Sigmoid colon (tissue), 7 donors: ENCODE measurements around the gene TSEN34. TPM values are rescaled to one million over a fixed set of nuclear protein-coding genes. Genes with fewer than 3 reads are reported as not detected.
"Not testable (repeated sequence)": the region's sequence is repeated elsewhere in the genome, so short reads cannot be mapped to it uniquely, and the experiment has no call there.

Experiments
- DNase-seq: peaks from one replicate; pipeline ENCODE4 v3.0.0-alpha.2; 2019
- H3K27ac ChIP-seq, 4 donors: fragments of 200-600 bp; sonication (generic); one replicate each; pipeline ENCODE4 v1.5.1; 2016 to 2019; ENCODE audit warnings: mild to moderate bottlenecking in 1 of 4
- H3K27me3 ChIP-seq, 3 donors: fragments of 200-600 bp; sonication (generic); one replicate each; pipeline ENCODE4 v1.5.1; 2019; ENCODE audit warnings: mild to moderate bottlenecking in 1 of 3
- H3K36me3 ChIP-seq, 4 donors: fragments of 200-600 bp; sonication (generic); one replicate each; pipeline ENCODE4 v1.5.1; 2016 to 2019
- H3K4me1 ChIP-seq, 4 donors: fragments of 200-600 bp; sonication (generic); one replicate each; pipeline ENCODE4 v1.5.1; 2017 to 2019
- H3K4me3 ChIP-seq, 4 donors: fragments of 200-600 bp; sonication (generic); one replicate each; pipeline ENCODE4 v1.5.1; 2017 to 2019; ENCODE audit warnings: mild to moderate bottlenecking in 2 of 4, moderate library complexity in 1 of 4
- H3K9me3 ChIP-seq, 4 donors: fragments of 200-600 bp in 3 of 4; sonication (generic) in 3 of 4; one replicate each; pipeline versions ENCODE4 v1.5.1 to v1.6.1; 2013 to 2019
- EP300 ChIP-seq, 4 donors: sonication (generic); formaldehyde crosslinking; IDR thresholded peaks; one replicate each; pipeline ENCODE4 v1.6.1; 2017; ENCODE audit warnings: antibody characterized with exemption in 4 of 4
- POLR2A ChIP-seq, 2 donors: fragments of 450-650 bp; IDR thresholded peaks; one replicate each; pipeline ENCODE4 v1.6.1; 2016; ENCODE audit warnings: antibody characterized with exemption in 2 of 2, mild to moderate bottlenecking in 2 of 2, moderate library complexity in 2 of 2
- POLR2AphosphoS5 ChIP-seq, 4 donors: sonication (generic); formaldehyde crosslinking; IDR thresholded peaks; one replicate each; pipeline ENCODE4 v1.6.1; 2017; ENCODE audit warnings: antibody characterized with exemption in 4 of 4
- WGBS, 2 donors: extraction: QIAGEN DNeasy Blood & Tissue Kit; methylation state at CpG; one replicate each; pipeline ENCODE4 v1.1.7; 2013; 5-methylcytosine and 5-hydroxymethylcytosine counted together
- intact Hi-C: fragments of 100-400 bp; cut with DNase I; formaldehyde crosslinking; loops from one replicate; pipeline ENCODE4 v1.15.1; 2023
- polyA plus RNA-seq, 3 donors: library from polyadenylated mRNA; stranded (reverse); fragments of 200-250 nt; gene quantifications; one replicate each; pipeline ENCODE4 v1.2.3, GENCODE V29; 2013
- total RNA-seq, 4 donors: library from RNA; depleted of rRNA; stranded (reverse); fragments of >200 nt; gene quantifications; one replicate each; pipeline ENCODE4 v1.1.0, GENCODE V29; 2016
- TF ChIP-seq, protein P1 (sequence below), 4 experiments: fragments of 450-650 bp in 3 of 4; fragments of 200-600 bp in 1 of 4; IDR thresholded peaks; one replicate each; pipeline ENCODE4 v1.5.1; 2016 to 2019; ENCODE audit warnings: antibody characterized with exemption in 4 of 4, mild to moderate bottlenecking in 3 of 4, moderate library complexity in 2 of 4
- donor health status: healthy with polysubstance abuse.
- donor health status: Bipolar disorder and iron deficiency.
- donor health status: healthy.

TSEN34 gene
- total and polyA plus RNA-seq, 7 donors = 41.5 to 80.9 (median 52.5) TPM

- no peak for DNase-seq
- no peak overlapping the region for H3K27ac ChIP-seq
- TF ChIP-seq POLR2AphosphoS5 (IDR thresholded peaks at IDR 0.05) = no peak
- TF ChIP-seq POLR2A (IDR thresholded peaks at IDR 0.05) = no peak
- TF ChIP-seq, protein P1, sequence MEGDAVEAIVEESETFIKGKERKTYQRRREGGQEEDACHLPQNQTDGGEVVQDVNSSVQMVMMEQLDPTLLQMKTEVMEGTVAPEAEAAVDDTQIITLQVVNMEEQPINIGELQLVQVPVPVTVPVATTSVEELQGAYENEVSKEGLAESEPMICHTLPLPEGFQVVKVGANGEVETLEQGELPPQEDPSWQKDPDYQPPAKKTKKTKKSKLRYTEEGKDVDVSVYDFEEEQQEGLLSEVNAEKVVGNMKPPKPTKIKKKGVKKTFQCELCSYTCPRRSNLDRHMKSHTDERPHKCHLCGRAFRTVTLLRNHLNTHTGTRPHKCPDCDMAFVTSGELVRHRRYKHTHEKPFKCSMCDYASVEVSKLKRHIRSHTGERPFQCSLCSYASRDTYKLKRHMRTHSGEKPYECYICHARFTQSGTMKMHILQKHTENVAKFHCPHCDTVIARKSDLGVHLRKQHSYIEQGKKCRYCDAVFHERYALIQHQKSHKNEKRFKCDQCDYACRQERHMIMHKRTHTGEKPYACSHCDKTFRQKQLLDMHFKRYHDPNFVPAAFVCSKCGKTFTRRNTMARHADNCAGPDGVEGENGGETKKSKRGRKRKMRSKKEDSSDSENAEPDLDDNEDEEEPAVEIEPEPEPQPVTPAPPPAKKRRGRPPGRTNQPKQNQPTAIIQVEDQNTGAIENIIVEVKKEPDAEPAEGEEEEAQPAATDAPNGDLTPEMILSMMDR (IDR thresholded peaks at IDR 0.05) = no peak
- H3K9me3 ChIP-seq = no peaks in the 10 kb centered on the region
- H3K36me3 ChIP-seq = no peaks in the 10 kb centered on the region
- H3K27me3 ChIP-seq = peaks cover 0 to 1% (median 0%) of the 10 kb centered on the region in 3 donors
- H3K4me1 ChIP-seq = no peaks in the 10 kb centered on the region
- H3K4me3 ChIP-seq = no peak overlapping the region
- WGBS, 2 donors = 84 to 93% methylated on average over 9 of the region's 9 CpGs
- intact Hi-C loops = no loop called here
Observed at GRCh38 chr19:54216869-54217268, 25.8 kb downstream of the TSEN34 start.

- H3K4me3 ChIP-seq, H3K9me3 ChIP-seq, H3K27ac ChIP-seq, H3K4me1 ChIP-seq, H3K27me3 ChIP-seq, intact Hi-C loops, H3K36me3 ChIP-seq: not testable (repeated sequence)
- DNase-seq = peak; percentile 13
- 71 to 83% methylated on average over 17 of the region's 20 CpGs for WGBS, 2 donors
Observed at GRCh38 chr19:54217517-54218247, 26.6 kb downstream of the TSEN34 start.

- Histone ChIP-seq H3K27me3 (peaks cover 0 to 14% (median 6%) of the 10 kb centered on the region in 3 donors), H3K4me1 (no peaks in the 10 kb centered on the region)
Observed at GRCh38 chr19:54218259-54218658, 27.2 kb downstream of the TSEN34 start.

DNA sequence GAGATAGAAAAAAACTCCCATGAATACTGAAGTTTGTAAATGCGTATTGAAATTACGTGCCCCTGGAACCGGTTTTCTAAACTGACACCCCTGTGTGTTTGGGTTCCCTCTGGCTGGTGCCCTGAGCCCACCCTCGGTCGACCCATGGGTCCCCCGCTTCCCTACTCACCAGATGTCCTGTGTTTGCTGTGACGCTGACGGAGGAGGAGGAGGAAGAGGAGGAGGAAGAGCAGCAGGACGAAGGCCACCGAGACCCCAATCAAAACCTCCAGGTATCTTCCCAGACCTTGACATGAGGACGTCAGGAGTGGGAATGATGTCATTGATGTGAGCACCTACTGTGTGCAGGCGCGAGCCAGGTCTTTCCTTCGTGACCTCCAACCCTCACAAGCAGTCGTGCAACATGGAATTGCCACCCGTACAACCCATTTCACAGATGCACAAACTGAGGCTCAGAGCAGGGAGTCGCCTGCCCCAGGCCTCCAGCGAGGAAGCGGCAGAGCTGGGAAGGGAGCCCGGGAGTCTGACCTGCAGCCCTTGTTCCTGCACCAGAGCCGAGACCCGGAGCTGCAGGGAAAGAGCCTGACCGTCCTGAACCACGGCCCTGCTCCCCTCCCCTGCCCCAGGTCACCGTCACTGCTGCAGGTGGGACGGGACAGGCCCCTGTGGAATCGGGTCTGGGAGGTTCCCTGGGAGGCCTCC lies 28.0 kb downstream of the TSEN34 start:
- no peak for TF ChIP-seq EP300 (IDR thresholded peaks at IDR 0.05)
- no peak for TF ChIP-seq POLR2A (IDR thresholded peaks at IDR 0.05)
- TF ChIP-seq POLR2AphosphoS5 (IDR thresholded peaks at IDR 0.05) = no peak
- TF ChIP-seq, protein P1 (IDR thresholded peaks at IDR 0.05) = no peak
- Histone ChIP-seq H3K36me3 (no peaks in the 10 kb centered on the region), H3K9me3 (no peaks in the 10 kb centered on the region), H3K27me3 (peaks cover 0 to 22% (median 6%) of the 10 kb centered on the region in 3 donors), H3K4me1 (no peaks in the 10 kb centered on the region), H3K4me3 (no peak overlapping the region), H3K27ac (no peak overlapping the region)
- 90% methylated on average over 27 of the region's 27 CpGs for WGBS, 2 donors
- intact Hi-C loops = no loop called here
- peak; percentile 60 for DNase-seq

More at GRCh38 chr19:54218259-54218658, 27.2 kb downstream of the TSEN34 start:
- no peaks in the 10 kb centered on the region for H3K36me3 ChIP-seq
- no peak overlapping the region for H3K4me3 ChIP-seq
- no peak overlapping the region for H3K27ac ChIP-seq
- no peaks in the 10 kb centered on the region for H3K9me3 ChIP-seq
- TF ChIP-seq POLR2AphosphoS5 (IDR thresholded peaks at IDR 0.05) = no peak
- TF ChIP-seq, protein P1 (IDR thresholded peaks at IDR 0.05) = no peak
- no peak for TF ChIP-seq EP300 (IDR thresholded peaks at IDR 0.05)
- no peak for TF ChIP-seq POLR2A (IDR thresholded peaks at IDR 0.05)
- intact Hi-C loops = no loop called here
- 87 to 90% methylated on average over 8 of the region's 8 CpGs for WGBS, 2 donors
- DNase-seq = peak; percentile 61

DNA sequence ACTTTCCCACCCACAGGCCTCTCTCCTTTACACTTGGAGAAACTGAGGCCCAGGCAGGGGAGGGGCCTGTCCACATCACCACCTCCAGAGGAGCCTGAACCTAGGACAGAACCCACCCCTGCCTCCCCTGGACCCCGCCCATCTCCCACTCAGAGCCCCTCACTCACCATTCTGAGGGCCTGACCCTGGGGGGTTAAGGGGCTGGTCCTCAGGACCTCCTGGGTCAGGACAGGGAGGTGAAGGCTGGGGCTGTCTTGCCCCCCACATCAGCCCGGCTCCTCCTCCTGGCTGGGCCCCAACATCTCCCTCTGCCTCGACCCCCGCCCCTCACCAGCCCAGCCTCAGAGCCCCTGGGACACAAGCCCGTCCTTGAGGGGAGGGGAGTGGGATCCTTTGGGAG lies 28.6 kb downstream of the TSEN34 start:
- H3K36me3 ChIP-seq, H3K9me3 ChIP-seq, H3K4me3 ChIP-seq, H3K27ac ChIP-seq, DNase-seq, H3K4me1 ChIP-seq, intact Hi-C loops: not testable (repeated sequence)
- WGBS, 2 donors = 72 to 83% methylated on average over 2 to 5 of the region's 5 CpGs
- peaks cover 0 to 22% (median 6%) of the 10 kb centered on the region in 3 donors for H3K27me3 ChIP-seq

- 83 to 95% methylated on average over 7 of the region's 7 CpGs for WGBS, 2 donors
- H3K36me3 ChIP-seq, H3K9me3 ChIP-seq, H3K27ac ChIP-seq, H3K4me3 ChIP-seq, H3K4me1 ChIP-seq: not testable (repeated sequence)
- peaks cover 0 to 22% (median 6%) of the 10 kb centered on the region in 3 donors for H3K27me3 ChIP-seq
- DNase-seq = peak; percentile 45
- intact Hi-C loops = loop anchor here (2.0 kb wide), 1 partner anchor 25 kb away; no protein-coding TSS in a partner anchor
Observed at GRCh38 chr19:54221947-54222346, 30.8 kb downstream of the TSEN34 start.
